ENCODE measurements around the gene SERPINB8. TPM values are rescaled to one million over a fixed set of nuclear protein-coding genes. Genes with fewer than 3 reads are reported as not detected.

The SERPINB8 gene
- total and polyA plus RNA-seq, 4 donors: 5.7 to 29.6 (median 19.1) TPM

DNA sequence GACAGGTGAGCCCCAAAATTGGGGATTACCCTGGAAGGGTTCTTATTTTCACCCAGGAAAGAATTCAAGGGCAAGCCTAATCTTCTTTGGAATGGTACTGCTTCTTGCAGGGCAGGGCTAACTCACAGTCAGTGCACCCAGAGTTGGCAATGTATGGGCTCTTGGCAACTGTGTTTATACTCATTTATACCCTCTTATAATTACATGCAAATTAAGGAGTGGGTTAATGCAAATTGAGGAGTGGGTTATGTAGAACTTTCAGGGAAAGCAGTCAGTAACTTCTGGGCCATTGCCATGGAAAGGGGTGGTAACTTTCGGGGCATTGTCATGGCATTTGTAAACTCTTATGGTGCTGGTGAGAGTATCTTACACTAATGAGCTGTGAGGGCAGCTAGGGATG is 59.2 kb downstream of the SERPINB8 start:
- WGBS, 2 donors: 45 to 84% methylated on average over 1 of the region's 1 CpG
- Histone ChIP-seq H3K9me3 (ENCODE audit: control insufficient read depth in 4 of 4, insufficient read depth in 3 of 4, low read length in 3 of 4) (peaks cover 0 to 5% (median 0%) of the 10 kb centered on the region in 4 donors), H3K27ac (ENCODE audit: low read depth in 1 of 2, low read length in 1 of 2) (no peak overlapping the region), H3K4me1 (ENCODE audit: control insufficient read depth in 5 of 5, insufficient read depth in 5 of 5, low read length in 5 of 5) (no peaks in the 10 kb centered on the region), H3K9ac (ENCODE audit: insufficient read depth in 1 of 2, low read length in 2 of 2) (no peak overlapping the region), H3K27me3 (ENCODE audit: control insufficient read depth in 3 of 3, insufficient read depth in 3 of 3, low read length in 2 of 3) (no peaks in the 10 kb centered on the region), H3K4me3 (no peak overlapping the region), H3K36me3 (ENCODE audit: control insufficient read depth in 4 of 4, insufficient read depth in 4 of 4, low read length in 4 of 4) (no peaks in the 10 kb centered on the region)
- TF ChIP-seq, protein P1, sequence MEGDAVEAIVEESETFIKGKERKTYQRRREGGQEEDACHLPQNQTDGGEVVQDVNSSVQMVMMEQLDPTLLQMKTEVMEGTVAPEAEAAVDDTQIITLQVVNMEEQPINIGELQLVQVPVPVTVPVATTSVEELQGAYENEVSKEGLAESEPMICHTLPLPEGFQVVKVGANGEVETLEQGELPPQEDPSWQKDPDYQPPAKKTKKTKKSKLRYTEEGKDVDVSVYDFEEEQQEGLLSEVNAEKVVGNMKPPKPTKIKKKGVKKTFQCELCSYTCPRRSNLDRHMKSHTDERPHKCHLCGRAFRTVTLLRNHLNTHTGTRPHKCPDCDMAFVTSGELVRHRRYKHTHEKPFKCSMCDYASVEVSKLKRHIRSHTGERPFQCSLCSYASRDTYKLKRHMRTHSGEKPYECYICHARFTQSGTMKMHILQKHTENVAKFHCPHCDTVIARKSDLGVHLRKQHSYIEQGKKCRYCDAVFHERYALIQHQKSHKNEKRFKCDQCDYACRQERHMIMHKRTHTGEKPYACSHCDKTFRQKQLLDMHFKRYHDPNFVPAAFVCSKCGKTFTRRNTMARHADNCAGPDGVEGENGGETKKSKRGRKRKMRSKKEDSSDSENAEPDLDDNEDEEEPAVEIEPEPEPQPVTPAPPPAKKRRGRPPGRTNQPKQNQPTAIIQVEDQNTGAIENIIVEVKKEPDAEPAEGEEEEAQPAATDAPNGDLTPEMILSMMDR (IDR thresholded peaks at IDR 0.05; ENCODE audit: control extremely low read depth, extremely low read depth): no peak
- no peak for DNase-seq
- no peak for ATAC-seq (ENCODE audit: insufficient read depth, low FRiP score)

DNA sequence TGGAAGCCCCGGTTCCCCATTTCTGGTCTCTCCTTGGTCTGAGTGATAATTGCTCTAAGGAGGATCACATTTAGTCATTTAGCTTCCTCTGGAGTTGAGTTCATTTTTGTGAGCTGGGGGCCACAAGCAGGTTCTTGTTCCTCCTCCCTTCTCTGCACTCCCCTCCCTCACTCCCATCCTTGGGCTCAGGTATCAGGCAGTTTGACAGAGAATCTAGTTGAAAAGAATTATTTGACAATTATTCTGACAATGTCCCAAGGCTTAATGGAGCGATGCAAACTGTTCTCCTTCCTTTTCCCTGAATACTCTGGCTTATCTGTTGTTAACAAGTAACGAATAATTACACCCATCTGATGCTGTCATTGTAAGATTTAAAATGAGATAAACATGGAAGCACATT is 61.5 kb downstream of the SERPINB8 start:
- DNase-seq (no peak), ATAC-seq (ENCODE audit: insufficient read depth, low FRiP score) (no peak)
- no peaks in the 10 kb centered on the region for H3K36me3 ChIP-seq (ENCODE audit: control insufficient read depth in 4 of 4, insufficient read depth in 4 of 4, low read length in 4 of 4)
- no peaks in the 10 kb centered on the region for H3K4me1 ChIP-seq (ENCODE audit: control insufficient read depth in 5 of 5, insufficient read depth in 5 of 5, low read length in 5 of 5)
- H3K9me3 ChIP-seq (ENCODE audit: control insufficient read depth in 4 of 4, insufficient read depth in 3 of 4, low read length in 3 of 4): peaks cover 0 to 2% (median 0%) of the 10 kb centered on the region in 4 donors
- TF ChIP-seq, protein P1 (IDR thresholded peaks at IDR 0.05; ENCODE audit: control extremely low read depth, extremely low read depth): no peak
- H3K4me3 ChIP-seq: no peak overlapping the region
- H3K27ac ChIP-seq (ENCODE audit: low read depth in 1 of 2, low read length in 1 of 2): no peak overlapping the region
- 77 to 85% methylated on average over 3 of the region's 3 CpGs for WGBS, 2 donors
- H3K27me3 ChIP-seq (ENCODE audit: control insufficient read depth in 3 of 3, insufficient read depth in 3 of 3, low read length in 2 of 3): no peaks in the 10 kb centered on the region
- no peak overlapping the region for H3K9ac ChIP-seq (ENCODE audit: insufficient read depth in 1 of 2, low read length in 2 of 2)

DNA sequence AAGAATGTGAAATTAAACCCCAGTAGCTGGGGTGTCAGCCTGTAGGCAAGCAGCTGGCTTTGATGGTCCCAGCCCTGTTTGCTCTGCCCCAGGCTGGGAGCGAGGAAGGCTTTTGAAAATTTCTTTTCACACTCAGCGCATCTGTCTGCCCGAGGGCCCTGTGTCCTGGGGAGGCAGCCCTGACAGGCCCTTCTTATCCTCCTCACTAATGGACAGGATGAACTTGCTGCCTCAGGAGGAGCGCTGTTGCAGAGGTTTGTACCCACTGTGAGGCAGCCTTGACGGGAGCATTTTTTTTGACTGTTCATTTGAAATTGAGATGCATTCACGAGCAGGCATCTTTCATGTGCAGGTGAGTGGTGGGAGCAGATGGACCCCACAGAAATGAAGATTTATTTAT is 62.4 kb downstream of the SERPINB8 start:
- ATAC-seq (ENCODE audit: insufficient read depth, low FRiP score) (no peak), DNase-seq (no peak)
- Histone ChIP-seq H3K36me3 (ENCODE audit: control insufficient read depth in 4 of 4, insufficient read depth in 4 of 4, low read length in 4 of 4) (no peaks in the 10 kb centered on the region), H3K27me3 (ENCODE audit: control insufficient read depth in 3 of 3, insufficient read depth in 3 of 3, low read length in 2 of 3) (no peaks in the 10 kb centered on the region), H3K9me3 (ENCODE audit: control insufficient read depth in 4 of 4, insufficient read depth in 3 of 4, low read length in 3 of 4) (no peaks in the 10 kb centered on the region), H3K4me3 (no peak overlapping the region), H3K9ac (ENCODE audit: insufficient read depth in 1 of 2, low read length in 2 of 2) (no peak overlapping the region), H3K27ac (ENCODE audit: low read depth in 1 of 2, low read length in 1 of 2) (no peak overlapping the region), H3K4me1 (ENCODE audit: control insufficient read depth in 5 of 5, insufficient read depth in 5 of 5, low read length in 5 of 5) (no peaks in the 10 kb centered on the region)
- TF ChIP-seq, protein P1 (IDR thresholded peaks at IDR 0.05; ENCODE audit: control extremely low read depth, extremely low read depth): no peak
- 72 to 73% methylated on average over 6 of the region's 6 CpGs for WGBS, 2 donors

DNA sequence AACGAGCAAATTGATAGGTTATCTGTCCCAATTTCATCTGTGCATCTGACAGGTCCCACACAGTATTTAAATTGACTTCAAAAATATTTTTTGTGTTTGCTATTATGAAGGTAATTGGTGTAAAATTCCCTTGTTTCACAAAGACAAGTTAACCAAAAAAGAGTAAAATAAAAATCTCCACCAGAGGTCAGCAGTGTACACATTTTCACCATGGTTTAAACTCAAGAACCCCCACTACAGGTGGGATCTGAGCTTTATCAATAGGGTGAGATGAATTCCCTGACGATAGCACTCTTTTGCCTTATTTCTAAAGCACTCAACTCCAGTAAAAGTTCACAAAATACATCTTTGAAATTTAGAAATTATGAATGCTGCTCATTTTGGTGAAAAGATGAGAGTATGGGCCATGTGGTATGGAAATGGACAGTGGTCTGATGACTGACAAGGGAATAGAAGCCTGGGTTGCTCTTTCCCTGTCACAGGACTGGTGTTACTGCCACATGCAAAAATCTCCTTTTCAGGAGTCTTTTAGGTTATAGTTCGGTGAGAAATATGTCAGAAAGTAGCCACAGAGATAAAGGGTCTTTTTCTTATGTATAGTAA is 68.0 kb downstream of the SERPINB8 start:
- Histone ChIP-seq H3K27me3 (ENCODE audit: control insufficient read depth in 3 of 3, insufficient read depth in 3 of 3, low read length in 2 of 3) (no peaks in the 10 kb centered on the region), H3K9ac (ENCODE audit: insufficient read depth in 1 of 2, low read length in 2 of 2) (no peak overlapping the region), H3K36me3 (ENCODE audit: control insufficient read depth in 4 of 4, insufficient read depth in 4 of 4, low read length in 4 of 4) (no peaks in the 10 kb centered on the region), H3K27ac (ENCODE audit: low read depth in 1 of 2, low read length in 1 of 2) (no peak overlapping the region), H3K9me3 (ENCODE audit: control insufficient read depth in 4 of 4, insufficient read depth in 3 of 4, low read length in 3 of 4) (peaks cover 0 to 2% (median 0%) of the 10 kb centered on the region in 4 donors), H3K4me3 (no peak overlapping the region), H3K4me1 (ENCODE audit: control insufficient read depth in 5 of 5, insufficient read depth in 5 of 5, low read length in 5 of 5) (no peaks in the 10 kb centered on the region)
- 29 to 37% methylated on average over 3 of the region's 3 CpGs for WGBS, 2 donors
- TF ChIP-seq, protein P1 (IDR thresholded peaks at IDR 0.05; ENCODE audit: control extremely low read depth, extremely low read depth): no peak
- DNase-seq (peak in 2 of 3 donors; percentile 39 to 43), ATAC-seq (ENCODE audit: insufficient read depth, low FRiP score) (no peak)

Measured in lung (tissue), 12 donors.